ENCODE measurements around the gene KCNN1.

Gene KCNN1

DNA sequence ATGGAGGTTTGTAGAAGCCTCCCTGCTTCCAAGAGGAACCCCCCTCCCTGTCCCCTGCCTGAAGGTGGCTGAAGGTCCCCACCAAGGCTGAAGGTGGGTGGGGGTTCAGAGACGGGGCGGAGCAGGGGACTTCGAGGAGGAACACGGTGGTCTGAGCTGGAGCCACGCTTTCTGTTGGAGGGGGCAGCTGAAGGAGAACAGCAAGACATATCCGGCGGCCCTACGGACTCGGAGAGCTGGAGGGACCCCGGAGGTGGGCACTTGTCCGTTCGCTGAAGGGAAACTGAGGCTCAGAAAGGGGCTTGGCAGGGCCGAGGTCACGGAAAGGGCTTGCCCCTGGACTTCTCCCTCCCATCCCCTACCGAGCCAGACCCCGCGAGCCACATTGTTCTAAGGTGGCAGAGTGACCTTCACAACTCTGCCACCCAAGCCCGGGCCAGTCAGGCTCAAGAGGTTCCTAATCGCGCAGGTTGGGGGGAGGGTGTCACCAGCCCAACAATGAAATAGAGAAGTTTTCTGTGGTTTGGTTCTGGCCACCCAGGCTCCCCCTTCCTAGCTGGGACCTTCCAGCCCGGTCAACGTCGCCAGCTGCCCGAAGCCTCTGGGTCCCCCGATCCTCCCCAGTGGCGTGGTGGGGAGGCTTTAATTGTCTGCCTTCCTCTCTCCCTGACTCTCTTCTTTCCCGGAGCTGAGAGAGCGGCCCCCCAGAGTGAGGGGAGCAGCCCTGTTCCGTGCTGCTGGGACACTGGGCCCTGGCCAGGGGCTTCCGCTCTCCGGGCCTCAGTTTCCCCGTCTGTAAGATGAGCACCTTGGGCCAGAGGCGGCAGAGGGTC, 15.5 kb upstream of the KCNN1 start (continued):
- TF ChIP-seq, protein P1, sequence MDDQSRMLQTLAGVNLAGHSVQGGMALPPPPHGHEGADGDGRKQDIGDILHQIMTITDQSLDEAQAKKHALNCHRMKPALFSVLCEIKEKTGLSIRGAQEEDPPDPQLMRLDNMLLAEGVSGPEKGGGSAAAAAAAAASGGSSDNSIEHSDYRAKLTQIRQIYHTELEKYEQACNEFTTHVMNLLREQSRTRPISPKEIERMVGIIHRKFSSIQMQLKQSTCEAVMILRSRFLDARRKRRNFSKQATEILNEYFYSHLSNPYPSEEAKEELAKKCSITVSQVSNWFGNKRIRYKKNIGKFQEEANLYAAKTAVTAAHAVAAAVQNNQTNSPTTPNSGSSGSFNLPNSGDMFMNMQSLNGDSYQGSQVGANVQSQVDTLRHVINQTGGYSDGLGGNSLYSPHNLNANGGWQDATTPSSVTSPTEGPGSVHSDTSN (CRISPR knock-in tag; IDR thresholded peaks at IDR 0.05) = no peak
- peak; percentile 42 for TF ChIP-seq GLIS2 (tag by site-specific recombination; IDR thresholded peaks at IDR 0.05)
- TF ChIP-seq, protein P2, sequence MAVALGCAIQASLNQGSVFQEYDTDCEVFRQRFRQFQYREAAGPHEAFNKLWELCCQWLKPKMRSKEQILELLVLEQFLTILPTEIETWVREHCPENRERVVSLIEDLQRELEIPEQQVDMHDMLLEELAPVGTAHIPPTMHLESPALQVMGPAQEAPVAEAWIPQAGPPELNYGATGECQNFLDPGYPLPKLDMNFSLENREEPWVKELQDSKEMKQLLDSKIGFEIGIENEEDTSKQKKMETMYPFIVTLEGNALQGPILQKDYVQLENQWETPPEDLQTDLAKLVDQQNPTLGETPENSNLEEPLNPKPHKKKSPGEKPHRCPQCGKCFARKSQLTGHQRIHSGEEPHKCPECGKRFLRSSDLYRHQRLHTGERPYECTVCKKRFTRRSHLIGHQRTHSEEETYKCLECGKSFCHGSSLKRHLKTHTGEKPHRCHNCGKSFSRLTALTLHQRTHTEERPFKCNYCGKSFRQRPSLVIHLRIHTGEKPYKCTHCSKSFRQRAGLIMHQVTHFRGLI (tag by site-specific recombination; IDR thresholded peaks at IDR 0.05) = peak; percentile 73
- TF ChIP-seq, protein P3, sequence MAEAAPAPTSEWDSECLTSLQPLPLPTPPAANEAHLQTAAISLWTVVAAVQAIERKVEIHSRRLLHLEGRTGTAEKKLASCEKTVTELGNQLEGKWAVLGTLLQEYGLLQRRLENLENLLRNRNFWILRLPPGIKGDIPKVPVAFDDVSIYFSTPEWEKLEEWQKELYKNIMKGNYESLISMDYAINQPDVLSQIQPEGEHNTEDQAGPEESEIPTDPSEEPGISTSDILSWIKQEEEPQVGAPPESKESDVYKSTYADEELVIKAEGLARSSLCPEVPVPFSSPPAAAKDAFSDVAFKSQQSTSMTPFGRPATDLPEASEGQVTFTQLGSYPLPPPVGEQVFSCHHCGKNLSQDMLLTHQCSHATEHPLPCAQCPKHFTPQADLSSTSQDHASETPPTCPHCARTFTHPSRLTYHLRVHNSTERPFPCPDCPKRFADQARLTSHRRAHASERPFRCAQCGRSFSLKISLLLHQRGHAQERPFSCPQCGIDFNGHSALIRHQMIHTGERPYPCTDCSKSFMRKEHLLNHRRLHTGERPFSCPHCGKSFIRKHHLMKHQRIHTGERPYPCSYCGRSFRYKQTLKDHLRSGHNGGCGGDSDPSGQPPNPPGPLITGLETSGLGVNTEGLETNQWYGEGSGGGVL (tag by site-specific recombination; IDR thresholded peaks at IDR 0.05) = no peak
- no peak for TF ChIP-seq ZNF530 (tag by site-specific recombination; IDR thresholded peaks at IDR 0.05; ENCODE audit: low read depth)
- no peak; the same call in 1 of the 2 replicates for TF ChIP-seq YY2 (tag by site-specific recombination; IDR thresholded peaks at IDR 0.05)
- TF ChIP-seq, protein P4, sequence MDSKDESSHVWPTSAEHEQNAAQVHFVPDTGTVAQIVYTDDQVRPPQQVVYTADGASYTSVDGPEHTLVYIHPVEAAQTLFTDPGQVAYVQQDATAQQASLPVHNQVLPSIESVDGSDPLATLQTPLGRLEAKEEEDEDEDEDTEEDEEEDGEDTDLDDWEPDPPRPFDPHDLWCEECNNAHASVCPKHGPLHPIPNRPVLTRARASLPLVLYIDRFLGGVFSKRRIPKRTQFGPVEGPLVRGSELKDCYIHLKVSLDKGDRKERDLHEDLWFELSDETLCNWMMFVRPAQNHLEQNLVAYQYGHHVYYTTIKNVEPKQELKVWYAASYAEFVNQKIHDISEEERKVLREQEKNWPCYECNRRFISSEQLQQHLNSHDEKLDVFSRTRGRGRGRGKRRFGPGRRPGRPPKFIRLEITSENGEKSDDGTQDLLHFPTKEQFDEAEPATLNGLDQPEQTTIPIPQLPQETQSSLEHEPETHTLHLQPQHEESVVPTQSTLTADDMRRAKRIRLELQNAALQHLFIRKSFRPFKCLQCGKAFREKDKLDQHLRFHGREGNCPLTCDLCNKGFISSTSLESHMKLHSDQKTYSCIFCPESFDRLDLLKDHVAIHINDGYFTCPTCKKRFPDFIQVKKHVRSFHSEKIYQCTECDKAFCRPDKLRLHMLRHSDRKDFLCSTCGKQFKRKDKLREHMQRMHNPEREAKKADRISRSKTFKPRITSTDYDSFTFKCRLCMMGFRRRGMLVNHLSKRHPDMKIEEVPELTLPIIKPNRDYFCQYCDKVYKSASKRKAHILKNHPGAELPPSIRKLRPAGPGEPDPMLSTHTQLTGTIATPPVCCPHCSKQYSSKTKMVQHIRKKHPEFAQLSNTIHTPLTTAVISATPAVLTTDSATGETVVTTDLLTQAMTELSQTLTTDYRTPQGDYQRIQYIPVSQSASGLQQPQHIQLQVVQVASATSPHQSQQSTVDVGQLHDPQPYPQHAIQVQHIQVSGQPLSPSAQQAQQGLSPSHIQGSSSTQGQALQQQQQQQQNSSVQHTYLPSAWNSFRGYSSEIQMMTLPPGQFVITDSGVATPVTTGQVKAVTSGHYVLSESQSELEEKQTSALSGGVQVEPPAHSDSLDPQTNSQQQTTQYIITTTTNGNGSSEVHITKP (tag by site-specific recombination; IDR thresholded peaks at IDR 0.05) = peak; percentile 90

DNA sequence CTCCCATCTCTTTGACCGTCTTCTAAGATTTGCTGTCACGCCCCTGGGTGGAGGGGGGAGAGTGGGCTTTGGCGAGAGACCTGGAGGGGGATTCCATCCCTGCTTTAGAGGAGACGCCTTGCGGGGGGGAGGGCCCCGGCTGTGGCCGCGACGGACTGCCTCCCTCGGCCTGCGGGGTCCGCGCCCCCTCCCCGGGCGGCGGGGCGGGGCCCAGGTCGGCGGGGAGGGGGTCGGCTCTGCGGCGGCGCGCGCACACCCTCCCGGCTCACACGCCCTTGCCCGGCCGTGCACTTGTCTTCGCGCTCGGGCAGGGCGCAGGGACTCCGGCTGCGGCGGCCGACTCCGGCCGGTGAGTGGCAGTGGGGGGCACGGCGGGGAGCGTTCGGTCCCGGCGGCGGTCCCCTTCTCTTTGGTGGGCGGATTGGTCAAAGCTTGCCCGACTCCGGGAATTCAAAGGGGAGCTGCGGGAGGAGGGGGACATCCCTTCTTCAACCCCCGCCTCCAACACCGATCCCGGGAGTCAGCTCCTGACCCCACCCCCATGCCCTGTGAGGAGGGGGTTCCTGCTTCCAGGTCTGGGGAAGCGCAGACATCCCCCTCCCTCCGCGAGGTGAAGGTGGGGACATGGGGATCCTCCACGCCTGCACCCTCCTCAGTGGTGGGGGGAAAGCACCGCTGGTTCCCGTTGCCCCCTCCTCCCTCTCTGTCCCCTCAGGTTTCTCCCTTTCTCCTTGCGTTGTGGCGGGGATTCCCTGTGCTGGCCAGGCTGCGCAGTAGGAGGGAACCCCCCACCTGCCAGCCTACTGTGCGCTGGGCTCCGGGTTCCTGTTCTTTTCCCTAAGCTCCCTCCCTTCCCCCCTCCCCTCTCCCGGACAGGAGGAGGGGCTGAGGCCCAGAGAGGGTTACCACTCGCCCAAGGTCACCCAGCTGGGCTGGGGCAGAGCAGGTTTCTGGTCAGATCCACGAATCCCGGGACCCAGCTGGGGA, 14.6 kb upstream of the KCNN1 start:
- H3K36me3 ChIP-seq (ENCODE audit: control insufficient read depth in 2 of 2, insufficient read depth in 1 of 2, low read length in 2 of 2) = no peaks in the 10 kb centered on the region
- CTCF ChIA-PET = interaction anchor here (0.6 to 2.9 kb wide), 6 partner anchors 14 to 46 kb away, joined by 3 to 12 read pairs (median 4); partner anchors contain the start of gene CCDC124
- peaks cover 6% of the 10 kb centered on the region; the same call in 1 of the 2 replicates for H3K4me1 ChIP-seq (ENCODE audit: control insufficient read depth, insufficient read depth, low read length)
- no peak overlapping the region for H3K27ac ChIP-seq (ENCODE audit: extremely low read depth, low read depth, low read length)
- POLR2A ChIA-PET = no interaction called here
- H3K4me3 ChIP-seq (ENCODE audit: low read depth, low read length) = peak overlapping the region; percentile 22
- no peaks in the 10 kb centered on the region for H3K9me3 ChIP-seq (ENCODE audit: control insufficient read depth, insufficient read depth, low read depth, low read length)
- TF ChIP-seq SP3 (tag by site-specific recombination; IDR thresholded peaks at IDR 0.05) (peak; percentile 23), SP2 (tag by site-specific recombination; IDR thresholded peaks at IDR 0.05) (peak; percentile 14; the same call in 1 of the 2 replicates), ZNF404 (tag by site-specific recombination; IDR thresholded peaks at IDR 0.05) (no peak), ZNF366 (tag by site-specific recombination; conservative IDR thresholded peaks at IDR 0.05) (0 out of 2 replicates have a peak, but pooled peaks have one; percentile 27), GLIS1 (tag by site-specific recombination; IDR thresholded peaks at IDR 0.05) (peak; percentile 84), GLIS2 (tag by site-specific recombination; IDR thresholded peaks at IDR 0.05) (peak; percentile 21; the same call in 1 of the 2 replicates), ZFHX2 (tag by site-specific recombination; conservative IDR thresholded peaks at IDR 0.05) (0 out of 2 replicates have a peak, but pooled peaks have one; percentile 15), ZNF394 (tag by site-specific recombination; IDR thresholded peaks at IDR 0.05; ENCODE audit: borderline replicate concordance) (no peak), ZNF175 (tag by site-specific recombination; IDR thresholded peaks at IDR 0.05) (no peak), ZNF610 (tag by site-specific recombination; IDR thresholded peaks at IDR 0.05; ENCODE audit: borderline replicate concordance) (no peak), ZBTB20 (tag by site-specific recombination; IDR thresholded peaks at IDR 0.05) (peak; percentile 48)
- TF ChIP-seq, protein P3 (tag by site-specific recombination; IDR thresholded peaks at IDR 0.05) = peak; percentile 88
- TF ChIP-seq, protein P5, sequence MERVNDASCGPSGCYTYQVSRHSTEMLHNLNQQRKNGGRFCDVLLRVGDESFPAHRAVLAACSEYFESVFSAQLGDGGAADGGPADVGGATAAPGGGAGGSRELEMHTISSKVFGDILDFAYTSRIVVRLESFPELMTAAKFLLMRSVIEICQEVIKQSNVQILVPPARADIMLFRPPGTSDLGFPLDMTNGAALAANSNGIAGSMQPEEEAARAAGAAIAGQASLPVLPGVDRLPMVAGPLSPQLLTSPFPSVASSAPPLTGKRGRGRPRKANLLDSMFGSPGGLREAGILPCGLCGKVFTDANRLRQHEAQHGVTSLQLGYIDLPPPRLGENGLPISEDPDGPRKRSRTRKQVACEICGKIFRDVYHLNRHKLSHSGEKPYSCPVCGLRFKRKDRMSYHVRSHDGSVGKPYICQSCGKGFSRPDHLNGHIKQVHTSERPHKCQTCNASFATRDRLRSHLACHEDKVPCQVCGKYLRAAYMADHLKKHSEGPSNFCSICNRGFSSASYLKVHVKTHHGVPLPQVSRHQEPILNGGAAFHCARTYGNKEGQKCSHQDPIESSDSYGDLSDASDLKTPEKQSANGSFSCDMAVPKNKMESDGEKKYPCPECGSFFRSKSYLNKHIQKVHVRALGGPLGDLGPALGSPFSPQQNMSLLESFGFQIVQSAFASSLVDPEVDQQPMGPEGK (tag by site-specific recombination; IDR thresholded peaks at IDR 0.05) = peak; percentile 89

Measured in HEK293 (cell line).